Transverse colon (tissue), 4 donors: ENCODE measurements around the gene HSPH1. TPM values are rescaled to one million over a fixed set of nuclear protein-coding genes. Genes with fewer than 3 reads are reported as not detected.

Experiments
- DNase-seq: peaks from one replicate; pipeline ENCODE4 v3.0.0-alpha.2; 2019
- H3K27ac ChIP-seq, 4 donors: fragments of 200-600 bp; sonication (generic); 2 replicates each; pipeline ENCODE4 v1.5.1; 2016 to 2018; ENCODE audit warnings: inconsistent platforms in 4 of 4
- H3K27me3 ChIP-seq: fragments of 200-600 bp; sonication (generic); 2 replicates; pipeline ENCODE4 v1.5.1; 2017; ENCODE audit warnings: inconsistent platforms
- H3K36me3 ChIP-seq, 4 donors: fragments of 200-600 bp; sonication (generic); 2 replicates each; pipeline ENCODE4 v1.5.1; 2017 to 2019; ENCODE audit warnings: inconsistent platforms in 4 of 4
- H3K4me1 ChIP-seq, 4 donors: fragments of 200-600 bp; sonication (generic); 2 replicates each; pipeline ENCODE4 v1.5.1; 2017 to 2020; ENCODE audit warnings: inconsistent platforms in 4 of 4
- H3K4me3 ChIP-seq, 4 donors: fragments of 200-600 bp; sonication (generic); 1 replicate in 1 of 4; 2 replicates in 3 of 4; pipeline versions ENCODE4 v1.5.1 to v1.6.1; 2017 to 2019; ENCODE audit warnings: inconsistent platforms in 4 of 4
- H3K9me3 ChIP-seq, 2 donors: fragments of 200-600 bp; sonication (generic); 2 replicates each; pipeline ENCODE4 v1.5.1; 2017 to 2019; ENCODE audit warnings: inconsistent platforms in 2 of 2
- EP300 ChIP-seq: sonication (generic); formaldehyde crosslinking; IDR thresholded peaks from one replicate; pipeline ENCODE4 v1.6.1; 2017; ENCODE audit warnings: antibody characterized with exemption, low read depth
- POLR2A ChIP-seq: fragments of 450-650 bp; IDR thresholded peaks from one replicate; pipeline ENCODE4 v1.6.1; 2016; ENCODE audit warnings: antibody characterized with exemption, mild to moderate bottlenecking, moderate library complexity
- POLR2AphosphoS5 ChIP-seq, 3 donors: sonication (generic); formaldehyde crosslinking; IDR thresholded peaks; one replicate each; pipeline ENCODE4 v1.6.1; 2016; ENCODE audit warnings: antibody characterized with exemption in 3 of 3
- WGBS, 2 donors: methylation state at CpG; one replicate each; pipeline ENCODE4 v1.1.5; 2018; ENCODE audit warnings: low coverage in 1 of 2; 5-methylcytosine and 5-hydroxymethylcytosine counted together
- in situ Hi-C, 4 donors: fragments of 200-750 bp; cut with MboI; loops; one replicate each; pipeline versions ENCODE4 v1.15.0 to v1.15.1; 2017; ENCODE audit warnings: low sequenced_read_pairs in 3 of 4, low pct_ligation_motif_present in 1 of 4, low pct_unique_long_range_greater_than_20kb in 1 of 4
- intact Hi-C: fragments of 100-400 bp; cut with DNase I; formaldehyde crosslinking; loops from one replicate; pipeline ENCODE4 v1.15.1; 2023; ENCODE audit warnings: low total_unique reads
- total RNA-seq, 4 donors: library from RNA; depleted of rRNA; stranded (reverse); fragments of >200 nt; gene quantifications; one replicate each; pipeline ENCODE4 v1.1.0, GENCODE V29; 2016
- TF ChIP-seq, protein P1 (sequence below), 5 experiments: fragments of 200-600 bp in 3 of 5; fragments of 450-650 bp in 2 of 5; sonication (generic) in 3 of 5; IDR thresholded peaks; 1 replicate in 2 of 5; 2 replicates in 3 of 5; pipeline ENCODE4 v1.5.1; 2016 to 2017; ENCODE audit warnings: antibody characterized with exemption in 5 of 5, inconsistent platforms in 3 of 5, mild to moderate bottlenecking in 2 of 5, moderate library complexity in 1 of 5

Gene HSPH1
- total RNA-seq, 4 donors from 2014 or later: 16.1 to 58.3 (median 30.7) TPM

- TF ChIP-seq EP300: no peak
- TF ChIP-seq POLR2AphosphoS5 (IDR thresholded peaks at IDR 0.05): peak in 2 of 3 donors; percentile 40 to 81
- Histone ChIP-seq H3K4me1 (peaks cover 8 to 26% (median 14%) of the 10 kb centered on the region in 4 donors), H3K27me3 (no peaks in the 10 kb centered on the region), H3K9me3 (no peaks in the 10 kb centered on the region), H3K36me3 (no peaks in the 10 kb centered on the region), H3K27ac (peak overlapping the region; percentile 89 to 99 (median 92)), H3K4me3 (peak overlapping the region; percentile 65 to 90 (median 82))
- WGBS, 2 donors: 0% methylated on average over 4 to 34 of the region's 34 CpGs
- in situ Hi-C loops: no loop called here
- intact Hi-C loops: loop anchor here (2.0 kb wide), 1 partner anchor 38 kb away; no protein-coding TSS in a partner anchor
- peak; percentile 96 for DNase-seq
Measured at GRCh38 chr13:31162151-31163008, 676 bp upstream of the HSPH1 start.

- 0% methylated on average over 44 of the region's 51 CpGs; no CpG with 5 or more reads in 1 of the 2 donors for WGBS, 2 donors
- H3K4me1 ChIP-seq: peaks cover 8 to 26% (median 14%) of the 10 kb centered on the region in 4 donors
- no peaks in the 10 kb centered on the region for H3K27me3 ChIP-seq
- H3K27ac ChIP-seq: peak overlapping the region; percentile 89 to 99 (median 92)
- no peaks in the 10 kb centered on the region for H3K9me3 ChIP-seq
- no peaks in the 10 kb centered on the region for H3K36me3 ChIP-seq
- TF ChIP-seq, protein P1, sequence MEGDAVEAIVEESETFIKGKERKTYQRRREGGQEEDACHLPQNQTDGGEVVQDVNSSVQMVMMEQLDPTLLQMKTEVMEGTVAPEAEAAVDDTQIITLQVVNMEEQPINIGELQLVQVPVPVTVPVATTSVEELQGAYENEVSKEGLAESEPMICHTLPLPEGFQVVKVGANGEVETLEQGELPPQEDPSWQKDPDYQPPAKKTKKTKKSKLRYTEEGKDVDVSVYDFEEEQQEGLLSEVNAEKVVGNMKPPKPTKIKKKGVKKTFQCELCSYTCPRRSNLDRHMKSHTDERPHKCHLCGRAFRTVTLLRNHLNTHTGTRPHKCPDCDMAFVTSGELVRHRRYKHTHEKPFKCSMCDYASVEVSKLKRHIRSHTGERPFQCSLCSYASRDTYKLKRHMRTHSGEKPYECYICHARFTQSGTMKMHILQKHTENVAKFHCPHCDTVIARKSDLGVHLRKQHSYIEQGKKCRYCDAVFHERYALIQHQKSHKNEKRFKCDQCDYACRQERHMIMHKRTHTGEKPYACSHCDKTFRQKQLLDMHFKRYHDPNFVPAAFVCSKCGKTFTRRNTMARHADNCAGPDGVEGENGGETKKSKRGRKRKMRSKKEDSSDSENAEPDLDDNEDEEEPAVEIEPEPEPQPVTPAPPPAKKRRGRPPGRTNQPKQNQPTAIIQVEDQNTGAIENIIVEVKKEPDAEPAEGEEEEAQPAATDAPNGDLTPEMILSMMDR (IDR thresholded peaks at IDR 0.05): no peak
- TF ChIP-seq POLR2A: peak; percentile 22
- peak; percentile 20 to 64 (median 32) for TF ChIP-seq POLR2AphosphoS5 (IDR thresholded peaks at IDR 0.05)
- no peak for TF ChIP-seq EP300
- H3K4me3 ChIP-seq: peak overlapping the region; percentile 65 to 90 (median 82)
- intact Hi-C loops: no loop called here
- in situ Hi-C loops: no loop called here
- peak; percentile 70 for DNase-seq
Measured at GRCh38 chr13:31160857-31161556, 697 bp downstream of the HSPH1 start.

DNA sequence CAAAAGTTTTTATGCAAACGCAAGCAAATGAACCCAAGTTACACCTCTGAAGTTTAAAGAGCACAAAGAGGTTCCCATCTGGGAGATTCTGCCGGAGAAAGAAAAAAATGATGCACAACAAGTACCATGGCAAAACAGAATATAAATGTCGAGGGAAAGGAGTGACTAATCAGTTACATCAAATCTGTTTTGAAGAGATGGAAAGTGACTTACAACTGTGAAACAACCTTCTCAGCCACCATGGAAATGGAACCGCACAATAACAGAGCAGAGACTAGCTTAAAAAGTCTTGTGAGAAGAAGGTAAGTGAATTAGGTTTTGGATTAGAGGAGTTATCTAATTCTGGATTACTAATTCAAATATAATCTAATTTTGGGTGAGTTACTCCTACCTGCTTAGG is 2.4 kb downstream of the HSPH1 start:
- TF ChIP-seq, protein P1 (IDR thresholded peaks at IDR 0.05): no peak
- TF ChIP-seq EP300 (no peak), POLR2A (no peak), POLR2AphosphoS5 (IDR thresholded peaks at IDR 0.05) (no peak)
- no peak for DNase-seq
- intact Hi-C loops (no loop called here), in situ Hi-C loops (no loop called here)
- peaks cover 0 to 15% (median 4%) of the 10 kb centered on the region in 4 donors for H3K36me3 ChIP-seq
- peaks cover 8 to 26% (median 14%) of the 10 kb centered on the region in 4 donors for H3K4me1 ChIP-seq
- H3K4me3 ChIP-seq: no peak overlapping the region
- no peaks in the 10 kb centered on the region for H3K27me3 ChIP-seq
- H3K9me3 ChIP-seq: no peaks in the 10 kb centered on the region
- H3K27ac ChIP-seq: no peak overlapping the region
- 67 to 73% methylated on average over 4 of the region's 4 CpGs for WGBS, 2 donors

DNA sequence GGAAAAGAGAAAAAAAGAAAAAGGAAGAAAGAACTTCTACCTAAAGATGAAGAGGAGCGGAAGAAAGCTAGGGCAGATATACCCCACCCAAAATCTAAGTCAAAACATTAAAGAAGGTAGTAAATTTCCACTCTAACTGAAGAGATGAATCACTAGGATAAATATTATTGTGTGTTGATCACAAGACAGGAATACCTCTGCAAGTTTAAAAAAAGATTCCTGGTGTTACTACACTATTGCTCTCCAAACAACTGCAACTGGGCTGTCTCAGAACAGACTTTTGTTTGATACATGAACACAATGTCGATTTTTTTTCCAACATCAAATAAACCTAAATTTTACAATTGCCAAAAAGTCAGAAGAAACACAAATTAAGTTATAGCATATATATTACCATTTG is 6.8 kb downstream of the HSPH1 start:
- H3K9me3 ChIP-seq: no peaks in the 10 kb centered on the region
- WGBS, 2 donors: 80 to 92% methylated on average over 1 to 2 of the region's 2 CpGs

More for the DNA sequence above, 6.8 kb downstream of the HSPH1 start:
- Histone ChIP-seq H3K4me3 (no peak overlapping the region), H3K27me3 (no peaks in the 10 kb centered on the region), H3K27ac (no peak overlapping the region), H3K36me3 (peaks cover 0 to 52% (median 25%) of the 10 kb centered on the region in 4 donors), H3K4me1 (peaks cover 2 to 12% (median 8%) of the 10 kb centered on the region in 4 donors)
- DNase-seq: no peak
- in situ Hi-C loops: no loop called here
- intact Hi-C loops: no loop called here
- TF ChIP-seq EP300 (no peak), POLR2AphosphoS5 (IDR thresholded peaks at IDR 0.05) (no peak), POLR2A (no peak)
- TF ChIP-seq, protein P1 (IDR thresholded peaks at IDR 0.05): no peak
